Neutrophil (primary cell): ENCODE data around the gene KAT14.
"Not testable (repeated sequence)": the region's sequence is repeated elsewhere in the genome, so short reads cannot be mapped to it uniquely, and the experiment has no call there.

Source experiments
- H3K27ac ChIP-seq: fragments of 200-600 bp; sonication (generic); 2 replicates; pipeline ENCODE4 v1.5.1; 2016; ENCODE audit warnings: mild to moderate bottlenecking, moderate library complexity
- H3K27me3 ChIP-seq: fragments of 200-600 bp; sonication (generic); 2 replicates; pipeline ENCODE4 v1.6.0; 2016; ENCODE audit warnings: mild to moderate bottlenecking
- H3K36me3 ChIP-seq: fragments of 200-600 bp; sonication (generic); 2 replicates; pipeline ENCODE4 v1.5.1; 2017
- H3K4me1 ChIP-seq, 2 experiments: fragments of 200-600 bp in 1 of 2; sonication (generic) in 1 of 2; 1 replicate in 1 of 2; 2 replicates in 1 of 2; pipeline versions ENCODE4 v1.5.1 to v1.6.1; 2013 to 2016; ENCODE audit warnings: low read depth in 1 of 2, low read length in 1 of 2, mild to moderate bottlenecking in 1 of 2, moderate library complexity in 1 of 2; ENCODE audit not compliant: control insufficient read depth in 1 of 2, insufficient read depth in 1 of 2
- H3K4me3 ChIP-seq, 2 experiments: fragments of 200-600 bp in 1 of 2; sonication (generic) in 1 of 2; 1 replicate in 1 of 2; 2 replicates in 1 of 2; pipeline ENCODE4 v1.5.1; 2013 to 2016; ENCODE audit warnings: low read depth in 1 of 2, low read length in 1 of 2, mild to moderate bottlenecking in 1 of 2, moderate library complexity in 1 of 2
- H3K9me3 ChIP-seq: fragments of 200-600 bp; sonication (generic); 2 replicates; pipeline ENCODE4 v1.5.1; 2016
- TF ChIP-seq, protein P1 (sequence below): fragments of 200-600 bp; sonication (generic); IDR thresholded peaks from 2 replicates; pipeline ENCODE4 v1.5.1; 2016; ENCODE audit warnings: antibody characterized with exemption

The KAT14 gene

DNA sequence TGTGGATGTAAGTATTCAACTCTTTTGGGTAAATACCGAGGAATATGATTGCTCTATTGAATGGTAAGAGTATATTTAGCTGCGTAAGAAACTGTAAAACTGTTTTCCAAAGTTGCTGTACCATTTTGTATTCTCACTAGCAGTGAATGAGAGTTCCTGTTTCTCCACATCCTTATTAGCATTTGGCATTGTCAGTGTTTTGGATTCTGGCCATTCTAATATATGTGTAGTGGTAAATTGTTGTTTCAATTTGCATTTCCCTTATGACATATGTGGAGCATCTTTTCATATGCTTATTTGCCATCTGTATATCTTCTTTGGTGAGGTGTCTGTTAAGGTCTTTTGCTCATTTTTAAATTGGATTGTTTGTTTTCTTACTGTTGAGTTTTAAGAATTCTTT is 29.3 kb upstream of the KAT14 start:
- Histone ChIP-seq H3K4me3 (no peak overlapping the region), H3K27me3 (peaks cover 28% of the 10 kb centered on the region), H3K4me1 (no peaks in the 10 kb centered on the region), H3K27ac (no peak overlapping the region), H3K9me3 (no peaks in the 10 kb centered on the region), H3K36me3 (no peaks in the 10 kb centered on the region)
- TF ChIP-seq, protein P1, sequence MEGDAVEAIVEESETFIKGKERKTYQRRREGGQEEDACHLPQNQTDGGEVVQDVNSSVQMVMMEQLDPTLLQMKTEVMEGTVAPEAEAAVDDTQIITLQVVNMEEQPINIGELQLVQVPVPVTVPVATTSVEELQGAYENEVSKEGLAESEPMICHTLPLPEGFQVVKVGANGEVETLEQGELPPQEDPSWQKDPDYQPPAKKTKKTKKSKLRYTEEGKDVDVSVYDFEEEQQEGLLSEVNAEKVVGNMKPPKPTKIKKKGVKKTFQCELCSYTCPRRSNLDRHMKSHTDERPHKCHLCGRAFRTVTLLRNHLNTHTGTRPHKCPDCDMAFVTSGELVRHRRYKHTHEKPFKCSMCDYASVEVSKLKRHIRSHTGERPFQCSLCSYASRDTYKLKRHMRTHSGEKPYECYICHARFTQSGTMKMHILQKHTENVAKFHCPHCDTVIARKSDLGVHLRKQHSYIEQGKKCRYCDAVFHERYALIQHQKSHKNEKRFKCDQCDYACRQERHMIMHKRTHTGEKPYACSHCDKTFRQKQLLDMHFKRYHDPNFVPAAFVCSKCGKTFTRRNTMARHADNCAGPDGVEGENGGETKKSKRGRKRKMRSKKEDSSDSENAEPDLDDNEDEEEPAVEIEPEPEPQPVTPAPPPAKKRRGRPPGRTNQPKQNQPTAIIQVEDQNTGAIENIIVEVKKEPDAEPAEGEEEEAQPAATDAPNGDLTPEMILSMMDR: no peak

DNA sequence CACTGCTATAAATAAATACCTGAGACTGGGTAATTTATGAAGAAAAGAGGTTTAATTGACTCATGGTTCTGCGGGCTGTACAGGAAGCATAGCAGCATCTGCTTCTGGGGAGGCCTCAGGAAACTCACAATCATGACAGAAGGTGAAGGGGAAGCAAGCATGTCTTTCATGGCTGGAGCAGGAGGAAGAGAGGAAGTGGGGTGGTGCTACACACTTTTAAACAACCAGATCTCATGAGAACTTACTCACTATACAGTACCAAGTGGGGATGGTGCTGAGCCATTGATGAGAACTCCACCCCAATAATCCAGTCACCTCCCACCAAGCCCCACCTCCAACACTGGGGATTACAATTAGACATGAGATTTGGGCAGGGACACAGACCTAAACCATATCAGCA is 9.1 kb upstream of the KAT14 start:
- H3K4me1 ChIP-seq, H3K27me3 ChIP-seq, H3K9me3 ChIP-seq, H3K4me3 ChIP-seq, H3K27ac ChIP-seq, H3K36me3 ChIP-seq: not testable (repeated sequence)

DNA sequence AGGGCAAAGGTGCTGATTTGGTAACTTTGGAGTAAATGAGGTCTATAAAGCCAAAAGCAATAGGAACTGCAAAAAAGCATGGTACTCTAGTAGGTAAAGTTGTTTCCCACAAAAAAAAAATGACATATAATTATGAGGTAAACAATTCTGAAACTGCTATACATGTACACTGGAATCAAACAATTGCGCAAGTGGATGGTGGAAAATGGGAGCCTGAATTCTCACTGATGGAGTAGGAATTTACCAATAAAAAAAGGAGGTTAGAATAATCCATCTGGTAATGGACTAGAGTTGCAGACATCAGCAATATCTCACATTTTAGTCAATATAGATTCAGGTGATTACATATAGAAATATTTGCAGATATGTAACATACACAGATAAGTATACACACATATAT is 5.0 kb upstream of the KAT14 start:
- Histone ChIP-seq H3K27ac (no peak overlapping the region), H3K27me3 (peaks cover 17% of the 10 kb centered on the region)
- TF ChIP-seq, protein P1: no peak

DNA sequence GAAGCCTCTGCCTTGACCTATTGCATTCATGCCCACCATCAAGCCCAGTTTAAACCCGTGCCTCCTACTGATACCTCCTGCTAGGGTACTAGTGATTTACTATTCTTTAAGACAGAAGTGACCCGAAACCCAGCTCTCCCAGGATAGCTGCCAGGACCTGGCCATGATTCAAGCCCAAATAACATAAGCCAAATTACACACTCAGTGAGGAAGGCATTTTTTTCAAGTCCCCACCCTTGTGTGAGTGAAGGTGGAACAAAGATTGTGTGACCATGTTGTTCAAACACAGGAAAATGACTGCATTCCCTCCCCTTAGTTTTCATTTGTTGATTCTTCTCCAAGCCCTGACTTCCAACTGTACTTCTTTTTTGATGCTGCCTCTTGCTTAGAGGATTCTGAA is 3.7 kb upstream of the KAT14 start:
- Histone ChIP-seq H3K27me3 (peaks cover 17% of the 10 kb centered on the region), H3K36me3 (no peaks in the 10 kb centered on the region), H3K9me3 (no peaks in the 10 kb centered on the region), H3K4me1 (peaks cover 12 to 16% of the 10 kb centered on the region in 2 experiments), H3K27ac (no peak overlapping the region), H3K4me3 (no peak overlapping the region)
- TF ChIP-seq, protein P1: no peak

More for the DNA sequence above, 5.0 kb upstream of the KAT14 start:
- Histone ChIP-seq H3K36me3 (no peaks in the 10 kb centered on the region), H3K4me3 (no peak overlapping the region), H3K9me3 (no peaks in the 10 kb centered on the region), H3K4me1 (peaks cover 4 to 7% of the 10 kb centered on the region in 2 experiments)

DNA sequence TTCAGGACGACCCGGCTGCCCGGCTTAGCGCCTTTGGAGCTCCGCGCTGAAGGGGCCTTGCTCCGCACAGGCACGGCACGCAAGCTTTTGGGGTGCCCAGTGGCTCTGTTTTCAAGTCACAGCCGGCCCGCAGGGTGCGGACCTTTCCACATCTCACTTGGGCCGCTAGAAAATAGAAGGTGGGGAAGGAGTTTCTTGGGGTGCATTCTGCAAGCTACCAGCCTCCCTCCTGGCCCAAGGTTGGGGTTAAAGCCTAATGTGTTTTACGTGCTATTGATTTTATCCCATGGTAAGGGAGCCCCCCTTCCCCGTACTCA is 561 bp downstream of the KAT14 start:
- peak overlapping the region; percentile 67 for H3K27ac ChIP-seq
- peak overlapping the region; percentile 73 to 85 for H3K4me3 ChIP-seq
- peaks cover 11% of the 10 kb centered on the region for H3K27me3 ChIP-seq
- H3K9me3 ChIP-seq: no peaks in the 10 kb centered on the region
- TF ChIP-seq, protein P1: no peak
- peaks cover 16 to 18% of the 10 kb centered on the region in 2 experiments for H3K4me1 ChIP-seq
- peaks cover 8% of the 10 kb centered on the region for H3K36me3 ChIP-seq

DNA sequence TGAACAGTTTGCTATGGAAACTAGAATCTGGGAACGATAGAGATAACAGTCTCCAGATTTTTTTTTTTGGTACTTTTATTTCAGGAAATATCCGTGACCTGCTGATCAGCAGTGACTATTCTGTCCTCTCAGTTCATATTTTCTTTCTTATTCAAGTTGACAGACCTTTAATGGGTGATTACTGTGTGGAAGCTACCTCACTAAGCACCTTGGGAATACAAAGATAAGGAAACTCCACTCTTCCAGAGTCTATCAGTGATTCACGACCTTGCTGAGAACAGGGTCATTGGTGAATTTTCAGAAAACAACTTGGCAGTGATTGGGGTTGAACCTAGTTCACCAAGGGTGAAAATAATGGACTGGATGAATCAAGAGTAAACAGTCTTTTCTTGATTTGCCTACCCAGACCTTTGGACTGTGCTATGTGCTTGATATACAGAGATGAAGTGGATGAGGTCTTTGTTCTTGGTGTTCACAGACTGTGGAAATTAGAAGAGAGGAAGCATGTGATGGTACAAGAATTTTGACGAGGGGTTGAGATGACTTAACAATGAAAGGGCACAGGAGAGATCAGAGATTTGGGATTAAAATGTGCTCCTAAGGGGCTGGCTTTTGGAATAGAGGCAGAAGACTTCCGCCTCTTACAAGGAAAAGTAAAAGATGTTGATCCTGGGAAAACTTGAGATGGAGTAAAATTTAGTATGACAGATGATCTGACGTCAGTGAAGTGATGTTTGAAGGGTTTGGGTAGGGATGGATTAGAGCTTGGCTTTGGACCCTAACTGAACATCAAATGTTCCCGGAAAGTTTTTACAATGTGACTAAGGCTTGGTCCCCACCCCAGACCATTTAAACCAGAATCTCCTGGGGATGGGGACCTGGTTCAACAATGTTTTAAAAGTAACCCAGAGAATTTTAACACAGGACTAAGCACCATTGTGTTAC is 1.2 kb downstream of the KAT14 start:
- peaks cover 16 to 18% of the 10 kb centered on the region in 2 experiments for H3K4me1 ChIP-seq
- H3K36me3 ChIP-seq: peaks cover 8% of the 10 kb centered on the region
- H3K9me3 ChIP-seq: no peaks in the 10 kb centered on the region
- H3K27ac ChIP-seq: no peak overlapping the region
- peak overlapping the region; percentile 73 to 85 for H3K4me3 ChIP-seq
- TF ChIP-seq, protein P1: no peak
- peaks cover 6% of the 10 kb centered on the region for H3K27me3 ChIP-seq
